K562 (cell line): ENCODE data around the gene CDC42SE2. TPM values are rescaled to one million over a fixed set of nuclear protein-coding genes. Genes with fewer than 3 reads are reported as not detected.
A peak's percentile ranks its signal among the peaks of the same experiment; 100 is the strongest.

Source experiments
- ATAC-seq: fragments of 200-7000 bp; cut with Tn5 transposase; 3 replicates; pipeline ENCODE4 v1.9.1; 2020; ENCODE audit warnings: moderate library complexity
- BruUV-seq: library from RNA; stranded (reverse); fragments of 400-500 nt; replicated peaks from 2 replicates; lab custom pipeline; 2021; lab: Mats Ljungman, UMichigan
- CTCF ChIA-PET: fragments of 300-600 bp; formaldehyde crosslinking; extraction: SDS; loops from one replicate; lab custom pipeline; 2021; ENCODE audit warnings: low intra/inter-chr PET ratio; lab: Yijun Ruan, JAX
- POLR2A ChIA-PET: fragments of 300-600, 350-650 bp; sonication (Branson Sonifier 250); formaldehyde crosslinking; extraction: SDS; loops from one replicate; lab custom pipeline; 2021; ENCODE audit warnings: antibody characterized with exemption, inconsistent platforms; lab: Yijun Ruan, JAX
- DNase-seq, 4 experiments: peaks; one replicate each; pipeline versions ENCODE4 v3.0.0 to v3.0.0-alpha.2; 2011 to 2018; ENCODE audit warnings: low spot score in 3 of 4, mixed read lengths in 3 of 4; ENCODE audit errors: extremely low read depth in 1 of 4
- FAIRE-seq: peaks from 2 replicates; lab custom pipeline; 2011; peaks lifted over from hg19 to GRCh38; lab: Jason Lieb, UNC
- H2AFZ ChIP-seq: 2 replicates; pipeline ENCODE4 v1.6.0; 2011; ENCODE audit warnings: low read depth, low read length, control low read depth, inconsistent platforms
- H3K27ac ChIP-seq: fragments of 200-600 bp; 3 replicates; pipeline ENCODE4 v1.8.0; 2011; ENCODE audit warnings: low read depth, mild to moderate bottlenecking, control low read depth, inconsistent platforms, low read length, moderate library complexity, mixed read lengths; ENCODE audit errors: extremely low read depth
- H3K27me3 ChIP-seq, 2 experiments: fragments of 300-600 bp in 1 of 2; 2 replicates in 1 of 2; 3 replicates in 1 of 2; pipeline versions ENCODE4 v1.6.0 to v1.8.0; 2011; ENCODE audit warnings: inconsistent platforms in 2 of 2, low read length in 2 of 2, mild to moderate bottlenecking in 1 of 2, mixed read lengths in 1 of 2, moderate library complexity in 1 of 2; ENCODE audit not compliant: control insufficient read depth in 2 of 2, insufficient read depth in 2 of 2
- H3K36me3 ChIP-seq: fragments of 300-600 bp; 3 replicates; pipeline ENCODE4 v1.8.0; 2011; ENCODE audit warnings: mild to moderate bottlenecking, low read length, inconsistent platforms; ENCODE audit not compliant: control insufficient read depth, insufficient read depth
- H3K4me1 ChIP-seq, 2 experiments: fragments of 200-600 bp in 1 of 2; replicated peaks in 1 of 2; 2 replicates in 1 of 2; 3 replicates in 1 of 2; pipeline versions ENCODE4 v1.5.1 to v1.8.0; 2011; ENCODE audit warnings: inconsistent platforms in 2 of 2, low read length in 2 of 2, mild to moderate bottlenecking in 1 of 2, mixed read lengths in 1 of 2, moderate library complexity in 1 of 2; ENCODE audit not compliant: control insufficient read depth in 2 of 2, insufficient read depth in 2 of 2
- H3K4me2 ChIP-seq: 2 replicates; pipeline ENCODE4 v1.6.1; 2011; ENCODE audit warnings: low read length, control low read depth, inconsistent platforms, mixed read lengths; ENCODE audit not compliant: insufficient read depth
- H3K4me3 ChIP-seq: fragments of 200-600 bp; sonication (generic), shearing (Covaris generic); 2 replicates; pipeline ENCODE4 v1.5.1; 2016; ENCODE audit warnings: control low read depth, inconsistent platforms
- H3K79me2 ChIP-seq: fragments of 200-600 bp; 3 replicates; pipeline ENCODE4 v1.8.0; 2011; ENCODE audit warnings: low read length, inconsistent platforms; ENCODE audit not compliant: control insufficient read depth, insufficient read depth
- H3K9ac ChIP-seq, 2 experiments: 2 replicates each; pipeline versions ENCODE4 v1.6.0 to v1.6.1; 2011; ENCODE audit warnings: low read depth in 2 of 2, low read length in 2 of 2, control low read depth in 1 of 2, inconsistent platforms in 1 of 2, mild to moderate bottlenecking in 1 of 2, mixed read lengths in 1 of 2; ENCODE audit not compliant: insufficient read depth in 1 of 2
- H3K9me1 ChIP-seq: one replicate; pipeline ENCODE4 v1.6.0; 2011; ENCODE audit warnings: inconsistent platforms, mild to moderate bottlenecking, low read length, moderate library complexity; ENCODE audit not compliant: control insufficient read depth, insufficient read depth
- H3K9me3 ChIP-seq: replicated peaks from 2 replicates; pipeline ENCODE4 v1.5.1; 2011; ENCODE audit warnings: low read depth, low read length, inconsistent platforms; ENCODE audit not compliant: control insufficient read depth, insufficient read depth
- H4K20me1 ChIP-seq: replicated peaks from 2 replicates; pipeline ENCODE4 v1.6.1; 2011; ENCODE audit warnings: low read length, inconsistent platforms, mixed read lengths; ENCODE audit not compliant: control insufficient read depth, insufficient read depth
- ARNT ChIP-seq, 2 experiments: fragments of 450-650 bp; IDR thresholded peaks; 2 replicates each; pipeline ENCODE4 v1.6.1; 2016; ENCODE audit warnings: mild to moderate bottlenecking in 1 of 2
- GATAD2B ChIP-seq: fragments of 450-650 bp; IDR thresholded peaks from 2 replicates; pipeline ENCODE4 v1.6.1; 2017; ENCODE audit warnings: mild to moderate bottlenecking, borderline replicate concordance
- HDAC1 ChIP-seq, 2 experiments: fragments of 450-650 bp; IDR thresholded peaks; 2 replicates each; pipeline ENCODE4 v1.6.1; 2016 to 2017; ENCODE audit warnings: inconsistent platforms in 1 of 2, mild to moderate bottlenecking in 1 of 2, moderate library complexity in 1 of 2
- RB1 ChIP-seq: fragments of 450-650 bp; IDR thresholded peaks from 2 replicates; pipeline ENCODE4 v1.6.1; 2017; ENCODE audit warnings: low read depth, mild to moderate bottlenecking
- SPI1 ChIP-seq: IDR thresholded peaks from 2 replicates; pipeline ENCODE4 v1.6.1; 2011; ENCODE audit warnings: low read depth, low read length, control low read depth, borderline replicate concordance
- ZEB2 ChIP-seq: fragments of 450-650 bp; IDR thresholded peaks from 2 replicates; pipeline ENCODE4 v1.6.1; 2016
- ZNF140 ChIP-seq: fragments of 250-450 bp; sonication (Bioruptor Pico); IDR thresholded peaks from 2 replicates; pipeline ENCODE4 v1.8.0; 2021; ENCODE audit warnings: moderate library complexity, mild to moderate bottlenecking, inconsistent platforms
- ZNF384 ChIP-seq: IDR thresholded peaks from 2 replicates; pipeline ENCODE4 v1.6.1; 2012; ENCODE audit warnings: low read depth, low read length, improper control_type of control experiment
- WGBS: fragments of 100-300 bp; shearing (Covaris generic); methylation state at CpG from one replicate; pipeline ENCODE4 v1.1.6; 2016; ENCODE audit warnings: low coverage, mixed read lengths; ENCODE audit not compliant: insufficient coverage; ENCODE audit errors: missing lambda C conversion rate; 5-methylcytosine and 5-hydroxymethylcytosine counted together
- in situ Hi-C: fragments of 300-500 bp; cut with MboI; formaldehyde crosslinking; loops from 4 replicates; pipeline ENCODE4 v1.15.0; 2018; ENCODE audit warnings: inconsistent platforms, mixed read lengths
- intact Hi-C: fragments of 100-400 bp; cut with micrococcal nuclease; formaldehyde crosslinking; loops from 2 replicates; pipeline ENCODE4 v1.14.2; 2022
- polyA plus RNA-seq, 8 experiments: library from polyadenylated mRNA; depleted of rRNA in 4 of 8; stranded (reverse) in 5 of 8; unstranded in 3 of 8; fragments of >200 nt; fragmentation: Nextera tagmentation in 2 of 8; fragmentation: Illumina TruSeq in 1 of 8; extraction: Ambion mirVana in 2 of 8; extraction: Trizol in 1 of 8; gene quantifications; 2 replicates each; pipeline versions ENCODE4 v1.2.1 to v1.2.3, GENCODE V29; 2011 to 2014; ENCODE audit warnings: inconsistent platforms in 1 of 8, missing spikeins in 1 of 8
- total RNA-seq, 7 experiments: library from RNA; depleted of rRNA in 6 of 7; stranded (reverse); fragments of >200 nt in 6 of 7; fragmentation: Illumina TruSeq in 2 of 7; extraction: Trizol in 2 of 7; gene quantifications; 2 replicates each; pipeline versions ENCODE4 v1.2.1 to v1.2.3, GENCODE V29; 2011 to 2021; ENCODE audit warnings: low replicate concordance in 1 of 7
- TF ChIP-seq, protein P1 (sequence below), 2 experiments: fragments of 450-650 bp; formaldehyde crosslinking in 1 of 2; IDR thresholded peaks; 2 replicates each; pipeline versions ENCODE4 v1.4.0 to v1.6.1; 2014 to 2020; ENCODE audit warnings: mild to moderate bottlenecking in 2 of 2, borderline replicate concordance in 1 of 2, low read depth in 1 of 2
- TF ChIP-seq, protein P2 (sequence below): sonication (generic); IDR thresholded peaks from 2 replicates; pipeline ENCODE4 v1.6.1; 2016
- TF ChIP-seq, protein P3 (sequence below): sonication (generic); formaldehyde crosslinking; IDR thresholded peaks from 2 replicates; pipeline ENCODE4 v1.9.0; 2022; ENCODE audit warnings: mild to moderate bottlenecking, missing genetic modification reagents

The CDC42SE2 gene
- total and polyA plus RNA-seq, 9 of the 15 experiments (the other 6 are each of a cell fraction or from before 2014, with no cell fraction given), result 24.8 to 44.3 (median 32.7) TPM

DNA sequence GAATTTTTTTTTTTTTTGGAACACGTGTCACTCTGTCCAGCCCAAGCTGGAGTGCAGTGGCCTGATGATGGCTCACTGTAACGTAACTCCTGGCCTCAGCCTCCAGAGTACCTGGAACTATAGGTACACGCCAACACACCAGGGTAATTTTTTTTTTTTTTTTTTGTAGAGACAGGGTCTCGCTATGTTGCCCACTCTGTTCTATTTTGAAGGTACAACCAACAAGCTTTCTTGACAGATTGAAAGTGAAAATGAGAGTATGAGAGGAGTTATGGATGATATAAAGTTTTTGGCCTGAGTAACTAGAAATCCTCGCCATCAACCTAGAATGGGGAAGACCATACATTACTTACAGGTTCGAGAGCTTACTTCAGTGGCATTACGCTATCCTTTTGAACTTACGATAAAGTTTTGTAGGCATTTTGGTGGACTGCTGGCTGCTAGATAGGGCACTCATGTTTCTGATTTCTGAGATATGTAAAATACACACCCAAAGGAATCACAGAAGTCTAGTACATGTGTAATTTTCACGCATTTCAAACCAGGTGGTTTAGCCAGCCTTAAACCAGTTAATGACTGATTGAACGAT lies 806 bp upstream of the CDC42SE2 start:
- H3K79me2 ChIP-seq, result peaks cover 50% of the 10 kb centered on the region
- peak; percentile 67 for FAIRE-seq
- peak overlapping the region; percentile 92 for H3K27ac ChIP-seq
- WGBS, result 3% methylated on average over 9 of the region's 10 CpGs
- H3K4me3 ChIP-seq, result peak overlapping the region; percentile 94
- ChIA-PET POLR2A (interaction anchor here (0.6 to 3.8 kb wide), 8 partner anchors 10 to 121 kb away, joined by 3 to 20 read pairs (median 4); no protein-coding TSS in a partner anchor), CTCF (interaction anchor here (0.6 kb wide), 1 partner anchor 1156 kb away, joined by 3 read pairs; no protein-coding TSS in a partner anchor)
- intact Hi-C loops (no loop called here), in situ Hi-C loops (no loop called here)
- H3K36me3 ChIP-seq, result no peaks in the 10 kb centered on the region
- TSS peak; percentile 89 for BruUV-seq
- no peaks in the 10 kb centered on the region for H3K9me3 ChIP-seq
- no peaks in the 10 kb centered on the region for H3K9me1 ChIP-seq
- H3K9ac ChIP-seq, result peak overlapping the region; percentile 88 to 97
- peak overlapping the region; percentile 95 for H2AFZ ChIP-seq
- H3K4me1 ChIP-seq, result peaks cover 5% of the 10 kb centered on the region in 2 experiments
- no peaks in the 10 kb centered on the region for H4K20me1 ChIP-seq
- H3K4me2 ChIP-seq, result peak overlapping the region; percentile 94
- H3K27me3 ChIP-seq, result no peaks in the 10 kb centered on the region
- DNase-seq, result peak in 2 of 4 experiments; percentile 10 to 47
- peak; percentile 26 for ATAC-seq
- TF ChIP-seq, protein P1, sequence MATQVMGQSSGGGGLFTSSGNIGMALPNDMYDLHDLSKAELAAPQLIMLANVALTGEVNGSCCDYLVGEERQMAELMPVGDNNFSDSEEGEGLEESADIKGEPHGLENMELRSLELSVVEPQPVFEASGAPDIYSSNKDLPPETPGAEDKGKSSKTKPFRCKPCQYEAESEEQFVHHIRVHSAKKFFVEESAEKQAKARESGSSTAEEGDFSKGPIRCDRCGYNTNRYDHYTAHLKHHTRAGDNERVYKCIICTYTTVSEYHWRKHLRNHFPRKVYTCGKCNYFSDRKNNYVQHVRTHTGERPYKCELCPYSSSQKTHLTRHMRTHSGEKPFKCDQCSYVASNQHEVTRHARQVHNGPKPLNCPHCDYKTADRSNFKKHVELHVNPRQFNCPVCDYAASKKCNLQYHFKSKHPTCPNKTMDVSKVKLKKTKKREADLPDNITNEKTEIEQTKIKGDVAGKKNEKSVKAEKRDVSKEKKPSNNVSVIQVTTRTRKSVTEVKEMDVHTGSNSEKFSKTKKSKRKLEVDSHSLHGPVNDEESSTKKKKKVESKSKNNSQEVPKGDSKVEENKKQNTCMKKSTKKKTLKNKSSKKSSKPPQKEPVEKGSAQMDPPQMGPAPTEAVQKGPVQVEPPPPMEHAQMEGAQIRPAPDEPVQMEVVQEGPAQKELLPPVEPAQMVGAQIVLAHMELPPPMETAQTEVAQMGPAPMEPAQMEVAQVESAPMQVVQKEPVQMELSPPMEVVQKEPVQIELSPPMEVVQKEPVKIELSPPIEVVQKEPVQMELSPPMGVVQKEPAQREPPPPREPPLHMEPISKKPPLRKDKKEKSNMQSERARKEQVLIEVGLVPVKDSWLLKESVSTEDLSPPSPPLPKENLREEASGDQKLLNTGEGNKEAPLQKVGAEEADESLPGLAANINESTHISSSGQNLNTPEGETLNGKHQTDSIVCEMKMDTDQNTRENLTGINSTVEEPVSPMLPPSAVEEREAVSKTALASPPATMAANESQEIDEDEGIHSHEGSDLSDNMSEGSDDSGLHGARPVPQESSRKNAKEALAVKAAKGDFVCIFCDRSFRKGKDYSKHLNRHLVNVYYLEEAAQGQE (IDR thresholded peaks at IDR 0.05; ENCODE audit: borderline replicate concordance), result peak; percentile 41; the same call in 1 of the 2 replicates
- TF ChIP-seq, protein P1 (CRISPR knock-in tag; IDR thresholded peaks at IDR 0.05; ENCODE audit: low read depth), result no peak
- 0 out of 2 replicates have a peak, but pooled peaks have one; percentile 10 for TF ChIP-seq SPI1
- no peak for TF ChIP-seq ZNF140 (CRISPR knock-in tag)
- 0 out of 2 replicates have a peak, but pooled peaks have one; percentile 12 for TF ChIP-seq GATAD2B
- TF ChIP-seq ARNT (IDR thresholded peaks at IDR 0.05), result 0 out of 4 replicates have a peak, but pooled peaks of 1 of the 2 experiments have one; percentile 23
- TF ChIP-seq HDAC1 (IDR thresholded peaks at IDR 0.05), result 0 out of 4 replicates have a peak, but pooled peaks of 1 of the 2 experiments have one; percentile 33
- TF ChIP-seq, protein P2, sequence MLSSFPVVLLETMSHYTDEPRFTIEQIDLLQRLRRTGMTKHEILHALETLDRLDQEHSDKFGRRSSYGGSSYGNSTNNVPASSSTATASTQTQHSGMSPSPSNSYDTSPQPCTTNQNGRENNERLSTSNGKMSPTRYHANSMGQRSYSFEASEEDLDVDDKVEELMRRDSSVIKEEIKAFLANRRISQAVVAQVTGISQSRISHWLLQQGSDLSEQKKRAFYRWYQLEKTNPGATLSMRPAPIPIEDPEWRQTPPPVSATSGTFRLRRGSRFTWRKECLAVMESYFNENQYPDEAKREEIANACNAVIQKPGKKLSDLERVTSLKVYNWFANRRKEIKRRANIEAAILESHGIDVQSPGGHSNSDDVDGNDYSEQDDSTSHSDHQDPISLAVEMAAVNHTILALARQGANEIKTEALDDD, result peak; percentile 62; the same call in 1 of the 2 replicates
- TF ChIP-seq, protein P3, sequence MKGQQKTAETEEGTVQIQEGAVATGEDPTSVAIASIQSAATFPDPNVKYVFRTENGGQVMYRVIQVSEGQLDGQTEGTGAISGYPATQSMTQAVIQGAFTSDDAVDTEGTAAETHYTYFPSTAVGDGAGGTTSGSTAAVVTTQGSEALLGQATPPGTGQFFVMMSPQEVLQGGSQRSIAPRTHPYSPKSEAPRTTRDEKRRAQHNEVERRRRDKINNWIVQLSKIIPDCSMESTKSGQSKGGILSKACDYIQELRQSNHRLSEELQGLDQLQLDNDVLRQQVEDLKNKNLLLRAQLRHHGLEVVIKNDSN (CRISPR knock-in tag), result 0 out of 2 replicates have a peak, but pooled peaks have one; percentile 21
- TF ChIP-seq RB1, result no peak
- peak; percentile 82 for TF ChIP-seq ZEB2
- peak; percentile 76 for TF ChIP-seq ZNF384
